ENCODE data around the gene IL25.
A peak's percentile ranks its signal among the peaks of the same experiment; 100 is the strongest.

IL25 gene

DNA sequence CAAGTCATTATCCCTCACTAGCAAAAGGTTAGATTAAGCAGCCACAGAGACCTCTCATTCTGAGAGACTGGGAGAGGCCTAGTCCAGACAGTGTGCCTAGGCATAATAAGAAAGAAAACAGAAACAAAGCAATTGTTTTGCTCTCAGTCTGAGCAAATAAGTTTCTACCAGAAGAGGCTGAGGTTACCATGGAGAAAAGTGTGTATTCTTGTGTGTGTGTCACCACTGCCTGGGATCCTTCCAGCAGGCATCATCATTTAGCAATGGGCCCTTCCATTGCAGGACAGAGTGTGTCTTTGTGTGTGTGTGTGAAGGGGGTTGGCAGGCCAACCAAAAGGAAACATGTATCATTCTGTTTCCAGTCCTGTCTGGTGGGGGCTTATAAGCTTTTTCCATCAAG lies 11.3 kb upstream of the IL25 start:
- Histone ChIP-seq H3K27ac (ENCODE audit: insufficient read depth, low read depth, low read length, poor library complexity, severe bottlenecking) (no peak overlapping the region), H3K9me3 (ENCODE audit: control insufficient read depth, low read length) (no peaks in the 10 kb centered on the region), H3K36me3 (ENCODE audit: control insufficient read depth, insufficient read depth, low read length) (peaks cover 20% of the 10 kb centered on the region), H3K27me3 (ENCODE audit: control insufficient read depth, insufficient read depth, low read length, poor library complexity, severe bottlenecking) (no peaks in the 10 kb centered on the region), H3K4me3 (ENCODE audit: insufficient read depth, low read depth, low read length) (no peak overlapping the region), H3K4me1 (ENCODE audit: control insufficient read depth, insufficient read depth, low read length) (peaks cover 31% of the 10 kb centered on the region)

DNA sequence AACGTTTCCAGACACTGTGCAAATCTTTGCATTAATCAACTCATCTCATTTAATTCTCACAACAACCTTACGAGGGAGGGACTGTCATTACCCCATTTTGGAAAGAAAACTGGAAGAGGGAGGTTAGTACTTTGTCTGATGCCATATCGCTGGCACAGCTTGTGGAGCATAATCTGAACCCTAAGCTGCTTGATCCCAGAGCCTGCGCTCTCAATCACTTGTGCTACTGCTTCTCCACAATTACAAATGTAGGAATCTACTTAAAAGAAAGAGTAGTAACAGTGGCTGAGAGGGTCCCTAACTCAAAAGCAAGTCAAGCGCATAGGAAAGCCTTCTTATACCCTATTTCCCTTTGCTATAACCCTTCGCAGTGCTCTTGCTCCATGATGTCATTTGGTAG lies 10.8 kb upstream of the IL25 start:
- Histone ChIP-seq H3K4me1 (ENCODE audit: control insufficient read depth, insufficient read depth, low read length) (peaks cover 33% of the 10 kb centered on the region), H3K27ac (ENCODE audit: insufficient read depth, low read depth, low read length, poor library complexity, severe bottlenecking) (no peak overlapping the region), H3K36me3 (ENCODE audit: control insufficient read depth, insufficient read depth, low read length) (peaks cover 20% of the 10 kb centered on the region), H3K4me3 (ENCODE audit: insufficient read depth, low read depth, low read length) (no peak overlapping the region), H3K9me3 (ENCODE audit: control insufficient read depth, low read length) (no peaks in the 10 kb centered on the region), H3K27me3 (ENCODE audit: control insufficient read depth, insufficient read depth, low read length, poor library complexity, severe bottlenecking) (no peaks in the 10 kb centered on the region)
- 92 to 99% methylated on average over 6 of the region's 6 CpGs for WGBS, 2 experiments

- Histone ChIP-seq H3K4me3 (ENCODE audit: insufficient read depth, low read depth, low read length) (no peak overlapping the region), H3K27me3 (ENCODE audit: control insufficient read depth, insufficient read depth, low read length, poor library complexity, severe bottlenecking) (no peaks in the 10 kb centered on the region), H3K27ac (ENCODE audit: insufficient read depth, low read depth, low read length, poor library complexity, severe bottlenecking) (no peak overlapping the region), H3K4me1 (ENCODE audit: control insufficient read depth, insufficient read depth, low read length) (peaks cover 35% of the 10 kb centered on the region), H3K36me3 (ENCODE audit: control insufficient read depth, insufficient read depth, low read length) (peaks cover 18% of the 10 kb centered on the region), H3K9me3 (ENCODE audit: control insufficient read depth, low read length) (no peaks in the 10 kb centered on the region)
- WGBS, 2 experiments = 86 to 91% methylated on average over 3 of the region's 3 CpGs
Observed at GRCh38 chr14:23362200-23362599, 10.4 kb upstream of the IL25 start.

- Histone ChIP-seq H3K9me3 (ENCODE audit: control insufficient read depth, low read length) (no peaks in the 10 kb centered on the region), H3K4me3 (ENCODE audit: insufficient read depth, low read depth, low read length) (peak overlapping the region; percentile 83), H3K27ac (ENCODE audit: insufficient read depth, low read depth, low read length, poor library complexity, severe bottlenecking) (peak overlapping the region; percentile 89), H3K36me3 (ENCODE audit: control insufficient read depth, insufficient read depth, low read length) (peaks cover 8% of the 10 kb centered on the region), H3K27me3 (ENCODE audit: control insufficient read depth, insufficient read depth, low read length, poor library complexity, severe bottlenecking) (no peaks in the 10 kb centered on the region), H3K4me1 (ENCODE audit: control insufficient read depth, insufficient read depth, low read length) (peaks cover 35% of the 10 kb centered on the region)
- 5% methylated on average over 21 of the region's 21 CpGs for WGBS, 2 experiments
Observed at GRCh38 chr14:23364164-23365035, 8.2 kb upstream of the IL25 start.

GRCh38 chr14:23365036-23365731 lies 7.4 kb upstream of the IL25 start, which contains the start of gene EFS:
Gene EFS (minus strand): TSS chr14:23365172. CDS start chr14:23365025, 147 bp downstream.
- Histone ChIP-seq H3K36me3 (ENCODE audit: control insufficient read depth, insufficient read depth, low read length) (peaks cover 4% of the 10 kb centered on the region), H3K4me3 (ENCODE audit: insufficient read depth, low read depth, low read length) (peak within 1 kb of the TSS; percentile 83), H3K27ac (ENCODE audit: insufficient read depth, low read depth, low read length, poor library complexity, severe bottlenecking) (peak within 1 kb of the TSS; percentile 89), H3K9me3 (ENCODE audit: control insufficient read depth, low read length) (no peaks in the 10 kb centered on the region), H3K27me3 (ENCODE audit: control insufficient read depth, insufficient read depth, low read length, poor library complexity, severe bottlenecking) (no peaks in the 10 kb centered on the region), H3K4me1 (ENCODE audit: control insufficient read depth, insufficient read depth, low read length) (peaks cover 35% of the 10 kb centered on the region)
- 0% methylated on average over 74 of the region's 74 CpGs for WGBS, 2 experiments

GRCh38 chr14:23365732-23366425 lies 6.7 kb upstream of the IL25 start:
- peak overlapping the region; percentile 89 for H3K27ac ChIP-seq (ENCODE audit: insufficient read depth, low read depth, low read length, poor library complexity, severe bottlenecking)
- peaks cover 33% of the 10 kb centered on the region for H3K4me1 ChIP-seq (ENCODE audit: control insufficient read depth, insufficient read depth, low read length)
- H3K36me3 ChIP-seq (ENCODE audit: control insufficient read depth, insufficient read depth, low read length) = peaks cover 4% of the 10 kb centered on the region
- H3K9me3 ChIP-seq (ENCODE audit: control insufficient read depth, low read length) = no peaks in the 10 kb centered on the region
- H3K27me3 ChIP-seq (ENCODE audit: control insufficient read depth, insufficient read depth, low read length, poor library complexity, severe bottlenecking) = no peaks in the 10 kb centered on the region
- peak overlapping the region; percentile 83 for H3K4me3 ChIP-seq (ENCODE audit: insufficient read depth, low read depth, low read length)
- WGBS, 2 experiments = 0 to 1% methylated on average over 47 of the region's 51 CpGs

GRCh38 chr14:23366426-23366921 lies 6.1 kb upstream of the IL25 start:
- H3K27me3 ChIP-seq (ENCODE audit: control insufficient read depth, insufficient read depth, low read length, poor library complexity, severe bottlenecking) = no peaks in the 10 kb centered on the region
- H3K4me3 ChIP-seq (ENCODE audit: insufficient read depth, low read depth, low read length) = peak overlapping the region; percentile 83
- H3K27ac ChIP-seq (ENCODE audit: insufficient read depth, low read depth, low read length, poor library complexity, severe bottlenecking) = peak overlapping the region; percentile 89
- H3K4me1 ChIP-seq (ENCODE audit: control insufficient read depth, insufficient read depth, low read length) = peaks cover 27% of the 10 kb centered on the region
- no peaks in the 10 kb centered on the region for H3K9me3 ChIP-seq (ENCODE audit: control insufficient read depth, low read length)
- no peaks in the 10 kb centered on the region for H3K36me3 ChIP-seq (ENCODE audit: control insufficient read depth, insufficient read depth, low read length)
- WGBS, 2 experiments = 1% methylated on average over 32 to 34 of the region's 34 CpGs

DNA sequence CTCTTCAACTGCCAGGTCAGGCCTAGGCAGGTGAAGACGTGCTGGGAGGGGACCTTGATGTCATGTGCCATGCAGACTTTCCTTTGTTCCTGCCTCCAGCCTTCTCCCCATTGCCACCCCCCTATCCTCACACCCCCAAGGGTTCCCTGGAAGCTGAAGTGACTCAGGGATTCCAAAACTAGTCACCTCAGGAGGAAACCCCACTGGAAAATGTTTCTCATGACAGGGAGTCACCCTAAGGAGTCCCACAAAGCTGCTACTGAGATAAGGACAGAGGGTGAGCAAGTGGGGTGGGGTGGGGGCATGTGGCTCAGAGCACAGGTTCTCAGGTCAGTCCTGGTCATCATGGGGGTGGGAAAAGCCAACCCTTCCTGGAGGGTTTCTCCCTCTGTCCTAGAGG lies 2.4 kb upstream of the IL25 start:
- Histone ChIP-seq H3K27ac (ENCODE audit: insufficient read depth, low read depth, low read length, poor library complexity, severe bottlenecking) (no peak overlapping the region), H3K36me3 (ENCODE audit: control insufficient read depth, insufficient read depth, low read length) (no peaks in the 10 kb centered on the region), H3K4me3 (ENCODE audit: insufficient read depth, low read depth, low read length) (no peak overlapping the region), H3K4me1 (ENCODE audit: control insufficient read depth, insufficient read depth, low read length) (peaks cover 5% of the 10 kb centered on the region), H3K27me3 (ENCODE audit: control insufficient read depth, insufficient read depth, low read length, poor library complexity, severe bottlenecking) (no peaks in the 10 kb centered on the region), H3K9me3 (ENCODE audit: control insufficient read depth, low read length) (no peaks in the 10 kb centered on the region)
- 74 to 86% methylated on average over 1 of the region's 1 CpG for WGBS, 2 experiments

DNA sequence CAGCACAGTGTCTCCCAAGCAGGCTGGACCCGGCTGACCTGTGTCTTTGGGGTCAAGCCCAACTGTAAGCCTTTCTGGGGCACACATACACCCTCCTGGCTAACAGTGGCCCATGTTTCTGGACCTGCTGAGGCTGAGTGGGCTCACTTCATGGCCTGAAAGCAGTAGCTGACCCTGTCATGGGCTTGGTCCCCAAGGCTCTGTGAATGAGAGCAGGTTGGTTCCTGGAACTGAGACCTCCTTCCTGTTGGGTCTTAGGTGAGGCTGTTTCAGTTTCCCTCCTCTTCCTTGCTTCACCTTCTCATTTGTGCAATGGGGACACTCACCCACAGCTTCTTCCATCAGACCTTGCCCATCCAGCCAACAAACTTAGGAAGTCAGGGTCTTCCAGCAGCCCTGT lies 744 bp upstream of the IL25 start:
- WGBS, 2 experiments = 90 to 93% methylated on average over 1 of the region's 1 CpG
- Histone ChIP-seq H3K36me3 (ENCODE audit: control insufficient read depth, insufficient read depth, low read length) (no peaks in the 10 kb centered on the region), H3K4me3 (ENCODE audit: insufficient read depth, low read depth, low read length) (no peak overlapping the region), H3K27ac (ENCODE audit: insufficient read depth, low read depth, low read length, poor library complexity, severe bottlenecking) (no peak overlapping the region), H3K27me3 (ENCODE audit: control insufficient read depth, insufficient read depth, low read length, poor library complexity, severe bottlenecking) (no peaks in the 10 kb centered on the region), H3K9me3 (ENCODE audit: control insufficient read depth, low read length) (no peaks in the 10 kb centered on the region), H3K4me1 (ENCODE audit: control insufficient read depth, insufficient read depth, low read length) (peaks cover 9% of the 10 kb centered on the region)

GRCh38 chr14:23373041-23373440 lies 432 bp downstream of the IL25 start:
- peaks cover 14% of the 10 kb centered on the region for H3K4me1 ChIP-seq (ENCODE audit: control insufficient read depth, insufficient read depth, low read length)
- H3K36me3 ChIP-seq (ENCODE audit: control insufficient read depth, insufficient read depth, low read length) = no peaks in the 10 kb centered on the region
- no peaks in the 10 kb centered on the region for H3K9me3 ChIP-seq (ENCODE audit: control insufficient read depth, low read length)
- no peak overlapping the region for H3K27ac ChIP-seq (ENCODE audit: insufficient read depth, low read depth, low read length, poor library complexity, severe bottlenecking)
- H3K27me3 ChIP-seq (ENCODE audit: control insufficient read depth, insufficient read depth, low read length, poor library complexity, severe bottlenecking) = no peaks in the 10 kb centered on the region
- no peak overlapping the region for H3K4me3 ChIP-seq (ENCODE audit: insufficient read depth, low read depth, low read length)
- WGBS, 2 experiments = 87 to 90% methylated on average over 3 of the region's 3 CpGs
